Osteocyte (in vitro differentiated cells): ENCODE data around the gene BCAS2. TPM values are rescaled to one million over a fixed set of nuclear protein-coding genes. Genes with fewer than 3 reads are reported as not detected.

ENCODE experiments used
- DNase-seq: peaks from one replicate; pipeline ENCODE4 v3.0.0; 2021; ENCODE audit warnings: mixed read lengths; ENCODE audit not compliant: unreplicated experiment; ENCODE audit errors: extremely low spot score
- H3K27ac Mint-ChIP-seq: one replicate; pipeline ENCODE4 v1.8.0; 2021; ENCODE audit warnings: mild to moderate bottlenecking, mixed read lengths; ENCODE audit not compliant: unreplicated experiment
- H3K27me3 Mint-ChIP-seq: one replicate; pipeline ENCODE4 v1.8.0; 2021; ENCODE audit warnings: mixed read lengths; ENCODE audit not compliant: unreplicated experiment
- H3K36me3 Mint-ChIP-seq: one replicate; pipeline ENCODE4 v1.8.0; 2021; ENCODE audit warnings: mixed read lengths; ENCODE audit not compliant: unreplicated experiment
- H3K4me1 Mint-ChIP-seq: one replicate; pipeline ENCODE4 v1.8.0; 2021; ENCODE audit warnings: mixed read lengths; ENCODE audit not compliant: unreplicated experiment
- H3K4me3 Mint-ChIP-seq: one replicate; pipeline ENCODE4 v1.8.0; 2021; ENCODE audit warnings: mild to moderate bottlenecking, moderate library complexity, mixed read lengths; ENCODE audit not compliant: unreplicated experiment
- H3K9me3 Mint-ChIP-seq: one replicate; pipeline ENCODE4 v1.8.0; 2021; ENCODE audit warnings: mixed read lengths; ENCODE audit not compliant: unreplicated experiment
- CTCF ChIP-seq: fragments of 200-600 bp; sonication (generic); IDR thresholded peaks from 2 replicates; pipeline ENCODE4 v1.5.0; 2021; ENCODE audit warnings: antibody characterized with exemption, mild to moderate bottlenecking, moderate library complexity
- total RNA-seq: library from RNA; stranded (reverse); gene quantifications from 2 replicates; pipeline ENCODE4 v1.2.1, GENCODE V29; 2021

The BCAS2 gene
- total RNA-seq, 1 donor from 2014 or later, result 39.3 TPM

- Mint-ChIP-seq H3K36me3 (peaks cover 8% of the 10 kb centered on the region), H3K27ac (no peak overlapping the region), H3K27me3 (peaks cover 14% of the 10 kb centered on the region)
Measured at GRCh38 chr1:114597949-114598348, 16.5 kb upstream of the BCAS2 start.

GRCh38 chr1:114595602-114596001 lies 14.2 kb upstream of the BCAS2 start:
- no peak for DNase-seq
- H3K4me1 Mint-ChIP-seq, result no peaks in the 10 kb centered on the region
- peaks cover 14% of the 10 kb centered on the region for H3K27me3 Mint-ChIP-seq
- H3K27ac Mint-ChIP-seq, result no peak overlapping the region
- no peak overlapping the region for H3K4me3 Mint-ChIP-seq
- no peaks in the 10 kb centered on the region for H3K9me3 Mint-ChIP-seq
- no peak for TF ChIP-seq CTCF
- H3K36me3 Mint-ChIP-seq, result peaks cover 8% of the 10 kb centered on the region

More at GRCh38 chr1:114597949-114598348, 16.5 kb upstream of the BCAS2 start:
- no peaks in the 10 kb centered on the region for H3K9me3 Mint-ChIP-seq
- no peaks in the 10 kb centered on the region for H3K4me1 Mint-ChIP-seq
- no peak overlapping the region for H3K4me3 Mint-ChIP-seq
- no peak for DNase-seq
- no peak for TF ChIP-seq CTCF

- peaks cover 14% of the 10 kb centered on the region for H3K27me3 Mint-ChIP-seq
- H3K27ac Mint-ChIP-seq, result no peak overlapping the region
- peaks cover 8% of the 10 kb centered on the region for H3K36me3 Mint-ChIP-seq
- no peak overlapping the region for H3K4me3 Mint-ChIP-seq
- DNase-seq, result no peak
- H3K4me1 Mint-ChIP-seq, result no peaks in the 10 kb centered on the region
- no peak for TF ChIP-seq CTCF
- H3K9me3 Mint-ChIP-seq, result no peaks in the 10 kb centered on the region
Measured at GRCh38 chr1:114594046-114594445, 12.6 kb upstream of the BCAS2 start.

- H3K4me1 Mint-ChIP-seq, result peaks cover 28% of the 10 kb centered on the region
- peaks cover 6% of the 10 kb centered on the region for H3K36me3 Mint-ChIP-seq
- H3K4me3 Mint-ChIP-seq, result no peak overlapping the region
- H3K9me3 Mint-ChIP-seq, result no peaks in the 10 kb centered on the region
- H3K27me3 Mint-ChIP-seq, result peaks cover 22% of the 10 kb centered on the region
- TF ChIP-seq CTCF, result no peak
- DNase-seq, result no peak
- no peak overlapping the region for H3K27ac Mint-ChIP-seq
Measured at GRCh38 chr1:114589122-114589521, 7.7 kb upstream of the BCAS2 start.

- H3K9me3 Mint-ChIP-seq, result no peaks in the 10 kb centered on the region
- H3K4me3 Mint-ChIP-seq, result no peak overlapping the region
- no peak overlapping the region for H3K27ac Mint-ChIP-seq
- DNase-seq, result no peak
- peaks cover 1% of the 10 kb centered on the region for H3K36me3 Mint-ChIP-seq
- H3K4me1 Mint-ChIP-seq, result peaks cover 30% of the 10 kb centered on the region
- H3K27me3 Mint-ChIP-seq, result peaks cover 16% of the 10 kb centered on the region
- no peak for TF ChIP-seq CTCF
Measured at GRCh38 chr1:114588196-114588689, 6.8 kb upstream of the BCAS2 start.
